HEK293 (cell line): ENCODE data around the gene RSKR.
"Not testable (repeated sequence)": the region's sequence is repeated elsewhere in the genome, so short reads cannot be mapped to it uniquely, and the experiment has no call there.

Experiments used
- CTCF ChIP-seq: fragments of 450-650 bp; formaldehyde crosslinking; IDR thresholded peaks from 2 replicates; pipeline ENCODE4 v1.5.1; 2016; ENCODE audit warnings: missing biosample characterization, missing genetic modification characterization
- MYNN ChIP-seq: fragments of 450-650 bp; formaldehyde crosslinking; IDR thresholded peaks from 2 replicates; pipeline ENCODE4 v1.5.1; 2016; ENCODE audit warnings: missing biosample characterization, missing genetic modification characterization, borderline replicate concordance

GRCh38 chr17:28659497-28659881, 45.5 kb upstream of the RSKR start:
- not testable (repeated sequence) for TF ChIP-seq MYNN, CTCF
